ENCODE results near the gene ARHGEF10L. TPM values are rescaled to one million over a fixed set of nuclear protein-coding genes. Genes with fewer than 3 reads are reported as not detected.

ARHGEF10L gene
- total RNA-seq, 4 donors from 2014 or later = 38.5 to 73.8 (median 41.7) TPM

GRCh38 chr1:17639703-17640340 lies 100.3 kb downstream of the ARHGEF10L start:
- TF ChIP-seq CTCF (IDR thresholded peaks at IDR 0.05) = no peak
- TF ChIP-seq POLR2A (IDR thresholded peaks at IDR 0.05) = no peak
- TF ChIP-seq EP300 (IDR thresholded peaks at IDR 0.05) = no peak
- Histone ChIP-seq H3K4me1 (peaks cover 0 to 19% (median 0%) of the 10 kb centered on the region in 4 donors), H3K27me3 (no peaks in the 10 kb centered on the region), H3K4me3 (no peak overlapping the region), H3K27ac (no peak overlapping the region), H3K9me3 (no peaks in the 10 kb centered on the region), H3K36me3 (peaks cover 0 to 92% (median 16%) of the 10 kb centered on the region in 3 donors)
- DNase-seq (ENCODE audit: low spot score in 2 of 2) = no peak
- 83 to 85% methylated on average over 14 of the region's 14 CpGs for WGBS, 2 donors

- Histone ChIP-seq H3K4me1 (peaks cover 0 to 15% (median 0%) of the 10 kb centered on the region in 4 donors), H3K9me3 (no peaks in the 10 kb centered on the region), H3K27me3 (no peaks in the 10 kb centered on the region), H3K27ac (no peak overlapping the region), H3K36me3 (peaks cover 0 to 92% (median 10%) of the 10 kb centered on the region in 3 donors), H3K4me3 (no peak overlapping the region)
- TF ChIP-seq POLR2A (IDR thresholded peaks at IDR 0.05) (no peak), EP300 (IDR thresholded peaks at IDR 0.05) (no peak), CTCF (IDR thresholded peaks at IDR 0.05) (no peak)
- 73 to 90% methylated on average over 5 of the region's 5 CpGs for WGBS, 2 donors
- no peak for DNase-seq (ENCODE audit: low spot score in 2 of 2)
Observed at GRCh38 chr1:17640393-17640792, 100.9 kb downstream of the ARHGEF10L start.

GRCh38 chr1:17640975-17641374 lies 101.5 kb downstream of the ARHGEF10L start:
- H3K36me3 ChIP-seq = peaks cover 0 to 92% (median 9%) of the 10 kb centered on the region in 3 donors
- no peaks in the 10 kb centered on the region for H3K27me3 ChIP-seq
- H3K9me3 ChIP-seq = no peaks in the 10 kb centered on the region
- no peak for DNase-seq (ENCODE audit: low spot score in 2 of 2)
- TF ChIP-seq CTCF (IDR thresholded peaks at IDR 0.05) (no peak), POLR2A (IDR thresholded peaks at IDR 0.05) (no peak), EP300 (IDR thresholded peaks at IDR 0.05) (no peak)
- H3K4me1 ChIP-seq = peaks cover 0 to 15% (median 0%) of the 10 kb centered on the region in 4 donors
- 85 to 86% methylated on average over 8 of the region's 8 CpGs for WGBS, 2 donors
- no peak overlapping the region for H3K4me3 ChIP-seq
- no peak overlapping the region for H3K27ac ChIP-seq

- TF ChIP-seq CTCF (IDR thresholded peaks at IDR 0.05) (no peak), EP300 (IDR thresholded peaks at IDR 0.05) (no peak), POLR2A (IDR thresholded peaks at IDR 0.05) (no peak)
- DNase-seq (ENCODE audit: low spot score in 2 of 2) = no peak
- 82 to 88% methylated on average over 5 of the region's 5 CpGs for WGBS, 2 donors
- Histone ChIP-seq H3K9me3 (no peaks in the 10 kb centered on the region), H3K27me3 (no peaks in the 10 kb centered on the region), H3K36me3 (peaks cover 0 to 89% (median 9%) of the 10 kb centered on the region in 3 donors), H3K27ac (no peak overlapping the region), H3K4me1 (peaks cover 0 to 11% (median 0%) of the 10 kb centered on the region in 4 donors), H3K4me3 (no peak overlapping the region)
Observed at GRCh38 chr1:17642169-17642568, 102.7 kb downstream of the ARHGEF10L start.

GRCh38 chr1:17642943-17643342 lies 103.4 kb downstream of the ARHGEF10L start:
- Histone ChIP-seq H3K9me3 (no peaks in the 10 kb centered on the region), H3K4me1 (peaks cover 0 to 15% (median 0%) of the 10 kb centered on the region in 4 donors), H3K36me3 (peaks cover 0 to 82% (median 7%) of the 10 kb centered on the region in 3 donors), H3K27me3 (no peaks in the 10 kb centered on the region), H3K27ac (no peak overlapping the region), H3K4me3 (no peak overlapping the region)
- WGBS, 2 donors = 56 to 63% methylated on average over 3 of the region's 3 CpGs
- DNase-seq (ENCODE audit: low spot score in 2 of 2) = no peak
- TF ChIP-seq POLR2A (IDR thresholded peaks at IDR 0.05) = no peak
- no peak for TF ChIP-seq CTCF (IDR thresholded peaks at IDR 0.05)
- TF ChIP-seq EP300 (IDR thresholded peaks at IDR 0.05) = no peak
